HG03457 (cell line): ENCODE results near the gene LIMS2.

Experiments
- ATAC-seq: cut with Tn5 transposase; IDR thresholded peaks from one replicate; pipeline ENCODE4 v1.9.1; 2021; ENCODE audit warnings: moderate number of reproducible peaks; ENCODE audit not compliant: unreplicated experiment

LIMS2 gene

DNA sequence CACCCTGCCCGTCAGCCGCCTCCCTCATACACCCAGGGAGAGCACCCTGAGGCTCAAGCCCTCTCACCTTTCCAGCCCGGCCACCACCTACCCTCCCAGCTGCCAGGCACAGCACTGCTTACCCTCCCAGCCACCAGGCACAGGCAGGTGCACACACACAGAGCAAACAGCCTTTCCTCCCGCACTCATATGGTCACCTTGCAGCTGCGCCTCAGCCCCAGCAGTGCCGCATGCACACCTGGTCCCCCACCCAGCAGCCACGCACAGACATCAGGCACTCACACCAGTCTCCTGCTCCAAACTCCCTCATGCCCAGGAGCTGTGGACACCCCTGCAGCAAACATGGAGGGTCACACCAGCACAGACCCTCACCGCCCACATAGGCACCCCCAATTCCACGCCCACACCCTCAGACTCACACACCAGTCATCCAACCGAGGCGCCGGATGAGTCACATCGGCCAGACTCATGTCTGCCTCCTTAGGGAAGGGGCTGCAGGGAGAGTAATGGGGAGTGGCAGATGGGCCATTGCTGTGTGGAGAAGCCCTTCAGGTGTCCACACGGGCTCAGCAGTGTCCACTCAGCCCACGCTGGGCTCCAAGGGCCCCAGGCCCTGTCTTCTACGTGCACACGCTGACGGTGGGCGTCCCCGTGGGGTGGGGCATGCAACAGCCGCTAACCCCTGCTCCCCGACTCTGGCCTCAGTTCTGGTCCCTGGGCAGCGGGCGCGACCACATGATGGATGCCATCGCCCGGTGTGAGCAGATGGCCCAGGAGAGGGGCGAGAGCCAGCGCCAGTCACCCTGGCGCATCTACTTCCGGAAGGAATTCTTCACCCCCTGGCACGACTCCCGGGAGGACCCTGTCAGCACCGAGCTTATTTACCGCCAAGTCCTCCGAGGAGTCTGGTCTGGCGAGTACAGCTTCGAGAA lies 51.7 kb downstream of the LIMS2 start:
- no peak for ATAC-seq

DNA sequence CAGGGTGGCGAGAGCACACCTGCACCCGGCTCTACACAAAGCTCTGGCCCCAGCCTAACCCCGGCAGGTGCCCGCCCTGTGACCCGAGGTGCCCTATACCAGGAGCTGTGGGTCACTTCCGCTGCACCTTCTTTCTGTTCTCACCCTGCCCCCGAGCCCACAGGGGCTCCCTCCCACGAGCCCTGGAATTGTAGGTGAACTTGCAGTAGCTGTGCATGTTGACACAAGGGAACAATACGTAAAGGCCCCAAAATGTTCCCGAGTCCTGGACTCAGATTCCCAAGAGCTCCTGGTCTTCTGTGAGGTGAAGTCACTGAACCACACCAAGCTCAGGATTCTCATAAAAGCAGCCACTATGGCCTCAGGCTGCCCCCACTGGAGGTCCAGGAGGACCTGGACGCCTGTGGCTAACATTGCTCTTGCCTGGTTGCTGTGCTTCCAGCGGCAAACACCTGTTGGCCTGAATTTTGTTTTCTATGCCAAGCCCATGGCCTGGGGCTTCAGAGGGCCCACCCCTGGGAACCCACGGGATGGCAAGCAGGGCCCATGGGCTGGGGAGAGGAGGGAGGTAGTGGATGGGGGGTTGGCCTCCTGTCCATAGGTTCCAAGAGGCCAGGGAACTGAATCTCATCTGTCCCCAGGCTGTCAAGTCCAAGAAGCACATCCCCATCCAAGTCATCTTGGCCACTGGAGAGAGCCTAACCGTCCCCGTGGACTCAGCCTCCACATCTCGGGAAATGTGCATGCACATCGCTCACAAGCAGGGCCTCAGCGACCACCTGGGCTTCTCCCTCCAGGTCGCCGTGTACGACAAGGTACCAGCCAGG lies 52.6 kb downstream of the LIMS2 start:
- ATAC-seq: no peak

DNA sequence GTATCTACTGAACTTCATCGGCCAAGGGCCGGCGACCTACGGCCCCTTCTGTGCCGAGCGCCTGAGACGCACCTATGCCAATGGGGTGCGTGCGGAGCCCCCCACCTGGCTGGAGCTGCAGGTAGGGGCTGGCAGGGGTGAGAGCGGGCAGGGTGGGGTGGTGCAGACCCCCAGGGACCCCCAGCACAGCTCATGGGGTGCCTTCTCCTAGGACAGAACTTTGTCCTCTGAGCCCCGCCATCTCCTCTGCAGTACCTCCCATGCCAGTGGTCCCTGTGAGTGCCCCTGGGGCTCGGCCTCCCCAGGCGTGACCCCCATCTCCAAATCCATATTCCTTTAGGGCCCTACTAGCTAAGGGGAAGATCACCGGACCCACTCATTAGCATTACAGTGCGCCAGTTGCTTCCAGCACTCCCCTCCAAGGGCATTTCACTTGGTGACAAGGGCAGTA lies 53.3 kb downstream of the LIMS2 start:
- no peak for ATAC-seq

DNA sequence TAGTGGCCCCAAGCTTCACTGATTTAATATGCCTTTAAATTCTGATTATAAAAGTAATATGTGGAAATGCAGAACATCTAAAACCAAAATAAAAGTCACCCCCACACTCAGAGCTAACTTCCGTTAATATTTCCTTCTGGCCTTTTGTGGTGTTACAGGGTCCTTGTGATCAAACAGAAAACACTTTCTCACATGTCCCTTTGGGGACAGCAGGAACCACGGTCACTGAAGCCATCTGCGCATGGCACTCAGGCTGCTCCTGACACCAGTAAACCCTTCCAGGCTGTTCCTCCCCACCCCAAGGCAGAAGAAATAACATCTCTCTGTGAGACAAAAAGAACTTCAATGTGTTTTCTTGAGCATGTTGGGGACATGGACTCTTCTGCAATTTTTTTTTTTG lies 54.5 kb downstream of the LIMS2 start:
- no peak for ATAC-seq

DNA sequence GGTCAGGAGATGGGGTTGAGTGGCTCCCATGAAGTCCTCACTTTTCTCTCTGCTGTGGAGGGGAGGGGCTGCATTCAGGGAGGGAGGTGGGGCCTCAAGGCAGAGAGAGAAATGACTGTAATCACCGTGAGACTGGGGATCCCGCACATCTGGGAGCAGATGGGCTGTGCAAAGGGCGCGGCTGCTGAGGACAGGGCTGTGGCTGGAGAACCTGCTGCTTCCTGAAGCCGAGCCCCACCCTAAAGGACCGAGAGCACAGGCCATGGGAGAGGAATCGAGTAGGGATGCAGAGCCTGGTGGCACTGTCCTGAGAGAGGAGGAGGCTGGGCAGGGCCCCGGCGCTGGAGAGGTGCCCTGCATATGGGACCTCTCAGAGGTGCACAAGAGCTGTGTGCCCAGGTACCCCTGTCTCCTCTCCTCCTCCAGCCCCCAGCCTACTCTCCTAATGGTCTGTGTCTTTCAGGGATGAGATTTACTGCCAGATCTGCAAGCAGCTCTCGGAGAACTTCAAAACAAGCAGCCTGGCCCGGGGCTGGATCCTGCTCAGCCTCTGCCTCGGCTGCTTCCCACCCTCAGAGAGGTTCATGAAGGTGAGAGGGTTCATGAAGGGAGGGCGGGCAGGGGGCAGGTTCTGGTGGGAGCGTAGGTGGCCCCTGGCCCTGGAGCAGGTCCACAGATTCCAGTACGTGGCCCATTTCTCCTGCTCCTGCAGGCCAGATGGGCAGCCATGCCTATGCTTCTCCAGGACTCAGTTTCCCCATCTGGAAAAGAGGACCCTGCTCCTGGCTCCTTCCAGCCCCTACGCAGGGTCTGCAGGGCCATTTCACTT lies 55.2 kb downstream of the LIMS2 start:
- no peak for ATAC-seq

DNA sequence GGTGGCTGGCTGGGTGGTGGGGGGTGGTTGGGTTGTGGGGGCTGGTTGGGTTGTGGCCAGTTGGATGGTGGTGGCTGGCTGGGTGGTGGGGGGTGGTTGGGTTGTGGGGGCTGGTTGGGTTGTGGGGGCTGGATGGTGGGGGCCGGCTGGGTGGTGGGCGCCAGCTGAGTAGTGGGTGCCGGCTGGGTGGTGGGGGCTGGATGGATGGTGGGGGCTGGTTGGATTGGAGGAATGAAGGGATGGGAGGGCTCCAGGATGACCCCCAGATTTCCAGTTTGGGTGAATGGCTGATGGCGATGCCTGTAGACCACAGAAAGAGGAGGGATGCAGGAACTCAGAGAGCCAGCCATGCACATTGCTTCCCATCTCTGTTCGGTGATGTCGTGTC lies 56.1 kb downstream of the LIMS2 start:
- ATAC-seq: no peak

DNA sequence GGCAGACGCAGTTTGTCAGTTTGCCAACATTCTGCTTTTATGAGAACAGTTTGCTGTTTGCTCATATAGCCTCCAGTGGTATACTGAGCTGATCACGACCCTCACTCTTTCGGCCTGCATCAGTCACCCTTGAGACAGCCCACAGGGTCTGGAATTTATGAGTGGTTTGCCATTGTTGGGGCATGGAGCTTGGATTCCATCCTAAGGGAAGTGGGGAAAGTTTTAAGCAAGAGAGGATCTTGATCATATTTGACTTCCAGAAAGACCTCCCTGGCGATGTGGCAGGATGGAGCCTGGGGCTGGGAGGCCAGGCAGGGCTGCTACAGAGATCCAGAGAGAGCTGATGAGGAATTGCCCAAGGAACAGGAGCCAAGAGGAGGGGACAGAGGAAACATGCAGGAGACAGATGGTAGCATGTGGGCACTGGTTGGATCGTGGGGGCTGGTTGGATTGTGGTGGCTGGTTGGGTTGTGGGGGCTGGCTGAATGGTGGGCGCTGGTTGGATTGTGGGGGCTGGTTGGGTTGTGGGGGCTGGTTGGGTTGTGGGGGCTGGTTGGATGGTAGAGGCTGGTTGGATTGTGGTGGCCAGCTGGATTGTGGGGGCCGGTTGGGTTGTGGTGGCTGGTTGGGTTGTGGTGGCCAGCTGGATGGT lies 56.7 kb downstream of the LIMS2 start:
- no peak for ATAC-seq

DNA sequence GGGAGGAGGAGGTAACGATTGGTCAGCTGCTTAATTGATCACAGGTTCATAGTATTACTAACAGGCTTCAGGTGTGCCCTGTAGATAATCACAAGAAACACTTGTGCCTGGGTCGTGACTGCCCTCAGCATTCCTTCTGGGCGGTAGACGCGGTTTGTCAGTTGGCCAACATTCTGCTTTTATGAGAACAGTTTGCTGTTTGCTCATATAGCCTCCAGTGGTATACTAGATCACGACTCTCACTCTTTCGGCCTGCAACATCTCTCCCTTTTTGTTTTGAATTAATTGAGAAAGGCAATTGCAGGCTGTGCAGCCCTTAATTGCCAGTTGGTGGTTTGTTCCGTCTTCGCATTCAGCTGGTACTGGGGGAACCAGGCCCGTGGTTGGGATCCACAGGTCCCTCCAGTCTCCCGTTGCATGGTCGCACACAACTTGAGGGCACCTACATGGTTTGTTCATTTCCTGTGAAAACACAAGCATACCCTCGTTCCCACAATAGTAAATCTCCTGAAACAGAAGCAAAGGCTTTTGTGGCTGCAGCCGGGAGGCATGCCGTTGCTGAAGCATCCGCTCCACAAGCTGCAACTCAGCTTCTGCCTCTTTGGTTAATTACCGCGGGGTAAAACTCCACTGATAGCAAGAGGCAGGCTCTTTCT lies 59.7 kb downstream of the LIMS2 start:
- no peak for ATAC-seq

DNA sequence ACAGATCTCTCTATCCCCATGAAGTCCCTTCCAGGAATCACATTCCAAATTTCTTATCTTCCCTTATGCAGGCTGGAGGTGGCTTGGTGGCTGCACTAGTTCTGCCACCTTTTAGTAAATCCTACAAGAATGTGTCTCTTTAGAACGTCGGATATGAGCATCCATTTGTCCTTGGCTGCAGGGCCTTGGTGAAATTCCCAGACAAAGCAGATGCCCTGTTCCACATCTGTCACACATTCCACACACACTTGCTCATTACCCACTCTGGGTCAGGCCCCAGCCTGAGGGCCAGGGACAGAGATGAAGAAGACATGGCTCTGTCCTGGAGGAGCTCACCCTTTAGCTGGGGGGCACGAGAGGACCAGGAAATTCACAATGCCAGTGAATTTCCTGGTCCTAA lies 60.6 kb downstream of the LIMS2 start:
- no peak for ATAC-seq

DNA sequence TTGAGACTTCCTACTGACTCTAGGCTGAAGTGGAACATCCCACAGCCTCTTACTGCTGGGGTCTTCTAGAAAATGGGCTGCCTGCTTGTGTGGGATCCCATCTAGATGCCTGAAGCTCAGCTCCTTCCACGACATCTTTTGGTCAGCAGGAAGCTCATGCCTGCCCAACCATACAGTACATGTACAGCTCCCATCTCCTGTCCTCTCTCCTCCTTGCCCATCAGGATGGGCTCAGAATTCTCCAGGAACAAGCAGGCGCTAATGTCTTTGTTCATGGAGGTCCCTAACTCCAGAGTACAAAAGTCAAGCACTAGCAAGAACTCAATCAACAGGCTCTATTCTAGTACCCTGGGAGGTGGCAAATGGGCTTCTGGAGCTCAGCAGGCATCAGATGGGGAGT lies 61.1 kb downstream of the LIMS2 start:
- no peak for ATAC-seq

DNA sequence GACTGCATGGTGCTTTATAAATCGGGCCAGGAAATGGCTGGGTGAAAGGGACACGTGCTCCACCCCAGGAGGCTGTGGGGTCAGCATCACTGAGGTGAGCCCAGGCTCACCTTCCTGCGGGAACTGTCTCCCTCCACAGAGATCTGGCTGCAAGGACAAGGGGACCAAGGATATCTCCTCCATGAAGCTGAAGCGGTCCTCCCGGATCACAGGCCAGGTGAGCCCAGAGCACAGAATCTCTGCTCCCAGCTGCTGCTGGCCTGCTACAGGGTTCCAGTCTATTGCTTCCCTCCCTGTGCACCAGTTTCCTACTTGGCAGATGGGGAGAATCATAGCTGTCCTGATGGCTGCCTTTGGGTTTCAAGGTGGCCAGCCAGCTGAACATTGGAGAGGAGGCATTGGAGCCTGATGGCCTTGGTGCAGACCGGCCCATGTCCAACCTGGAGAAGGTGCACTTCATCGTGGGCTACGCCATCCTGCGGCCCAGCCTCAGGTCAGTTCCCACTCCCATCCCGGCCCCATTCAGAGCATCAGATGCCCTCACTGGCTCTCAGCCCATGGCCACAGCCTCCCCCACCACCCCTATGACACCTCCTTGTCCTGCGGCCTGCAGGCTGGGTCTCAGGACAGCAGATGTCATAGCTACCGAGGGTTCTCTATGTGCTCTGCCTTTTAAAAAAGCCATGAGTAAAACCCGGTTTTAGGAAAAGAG lies 63.1 kb downstream of the LIMS2 start:
- no peak for ATAC-seq

DNA sequence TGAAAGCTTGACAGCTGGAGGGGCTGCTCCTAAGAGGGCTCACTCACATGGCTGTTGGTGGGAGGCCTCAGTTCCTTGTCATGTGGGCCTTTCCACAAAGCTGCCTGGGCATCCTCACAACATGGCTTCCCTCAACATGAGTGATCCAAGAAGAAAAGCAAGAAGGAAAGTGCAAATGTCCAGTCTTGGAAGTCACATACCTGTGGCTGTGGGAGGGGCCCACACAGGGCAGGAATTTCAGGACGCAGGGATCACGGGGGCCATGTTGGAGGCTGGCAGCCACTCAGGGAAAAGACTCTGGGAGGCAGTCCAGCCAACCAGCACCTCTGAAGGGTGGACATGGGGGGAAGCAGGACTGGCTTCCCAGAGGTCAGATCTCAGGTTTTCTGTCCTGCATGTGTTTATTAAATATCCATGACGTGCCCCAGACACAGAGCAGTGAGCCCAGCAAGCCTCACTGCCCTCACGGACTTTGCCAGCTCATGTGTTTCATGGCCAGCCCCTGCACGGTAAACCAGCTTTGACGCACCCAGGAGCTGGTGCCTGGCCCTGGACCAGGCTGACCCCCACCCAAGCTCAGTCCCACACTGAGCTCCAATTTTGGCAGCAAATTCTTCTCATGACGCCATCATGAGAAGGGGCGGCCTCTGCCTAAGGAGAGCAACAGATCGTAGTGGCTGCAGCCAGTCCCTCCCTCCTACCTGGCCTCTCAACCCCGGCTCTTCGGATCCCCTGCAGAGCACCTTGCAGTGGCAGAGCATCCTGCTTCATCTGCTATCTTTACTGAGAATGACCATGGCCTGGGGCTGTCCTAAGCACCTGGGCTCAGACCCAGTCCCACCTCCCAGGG lies 64.0 kb downstream of the LIMS2 start:
- no peak for ATAC-seq

DNA sequence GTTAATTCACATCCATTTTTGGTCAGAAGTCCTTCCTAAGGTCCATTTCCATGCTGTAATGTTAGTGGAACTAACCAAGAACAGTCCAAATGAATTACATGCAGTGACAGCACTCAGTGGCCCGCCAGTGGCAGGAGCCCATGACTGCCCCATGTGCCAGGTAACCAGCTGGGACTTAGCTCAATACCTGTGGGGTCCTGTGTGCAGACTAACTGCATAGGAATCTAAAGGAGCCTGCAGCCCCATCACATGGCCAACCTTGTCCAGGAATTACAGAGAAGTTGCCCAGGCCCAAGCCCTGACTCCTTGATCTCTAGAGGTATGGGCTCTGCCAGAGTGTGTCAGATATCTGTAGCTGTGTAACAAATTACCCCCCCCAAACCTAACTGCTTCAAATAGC lies 64.8 kb downstream of the LIMS2 start:
- no peak for ATAC-seq

DNA sequence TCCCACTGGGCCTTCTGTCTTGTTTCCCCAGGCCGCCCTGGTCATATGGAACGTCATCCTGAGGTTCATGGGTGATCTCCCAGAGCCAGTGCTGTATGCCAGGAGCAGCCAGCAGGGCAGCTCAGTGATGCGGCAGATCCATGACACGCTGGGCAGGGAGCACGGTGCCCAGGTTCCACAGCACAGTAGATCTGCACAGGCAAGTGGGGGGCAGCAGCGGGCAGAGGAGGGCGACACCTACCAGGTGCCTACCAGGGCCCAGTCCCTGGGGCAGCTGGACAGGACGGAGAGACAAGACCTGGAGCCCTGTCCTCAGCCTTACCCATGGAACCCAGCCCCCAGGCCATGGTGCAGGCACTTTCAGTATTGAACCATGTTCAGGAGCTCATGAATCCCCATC lies 65.5 kb downstream of the LIMS2 start:
- ATAC-seq: no peak

DNA sequence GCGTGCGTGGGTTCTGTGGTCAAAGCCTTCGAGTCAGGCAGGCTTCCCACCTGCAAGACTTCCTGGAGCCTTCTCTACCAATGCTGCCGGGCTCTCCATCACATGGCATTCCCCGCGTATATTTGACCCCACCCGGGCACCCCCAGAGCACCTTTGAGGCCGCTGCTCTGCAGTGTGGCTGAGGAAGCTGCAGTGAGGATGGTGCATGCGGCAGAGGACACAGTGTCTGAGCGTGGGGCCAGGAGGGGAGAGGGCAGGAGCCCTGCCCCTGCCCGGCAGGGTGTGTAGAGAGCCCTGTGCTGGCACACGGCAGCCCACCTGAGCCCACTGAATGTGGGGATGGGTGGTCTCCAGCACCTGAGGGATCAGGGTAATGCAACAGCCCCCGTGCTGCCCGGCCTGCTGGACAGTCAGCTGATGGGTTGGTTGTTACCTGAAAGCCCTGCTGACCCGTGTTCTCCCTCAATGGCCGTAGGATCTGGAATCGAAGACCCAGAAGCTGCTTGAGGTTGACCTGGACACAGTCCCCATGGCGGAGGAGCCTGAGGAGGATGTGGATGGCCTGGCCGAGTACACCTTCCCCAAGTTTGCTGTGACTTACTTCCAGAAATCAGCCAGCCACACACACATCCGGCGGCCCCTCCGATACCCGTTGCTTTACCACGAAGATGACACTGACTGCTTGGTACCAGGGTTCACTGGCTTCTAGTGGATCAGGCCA lies 66.1 kb downstream of the LIMS2 start:
- ATAC-seq: no peak

DNA sequence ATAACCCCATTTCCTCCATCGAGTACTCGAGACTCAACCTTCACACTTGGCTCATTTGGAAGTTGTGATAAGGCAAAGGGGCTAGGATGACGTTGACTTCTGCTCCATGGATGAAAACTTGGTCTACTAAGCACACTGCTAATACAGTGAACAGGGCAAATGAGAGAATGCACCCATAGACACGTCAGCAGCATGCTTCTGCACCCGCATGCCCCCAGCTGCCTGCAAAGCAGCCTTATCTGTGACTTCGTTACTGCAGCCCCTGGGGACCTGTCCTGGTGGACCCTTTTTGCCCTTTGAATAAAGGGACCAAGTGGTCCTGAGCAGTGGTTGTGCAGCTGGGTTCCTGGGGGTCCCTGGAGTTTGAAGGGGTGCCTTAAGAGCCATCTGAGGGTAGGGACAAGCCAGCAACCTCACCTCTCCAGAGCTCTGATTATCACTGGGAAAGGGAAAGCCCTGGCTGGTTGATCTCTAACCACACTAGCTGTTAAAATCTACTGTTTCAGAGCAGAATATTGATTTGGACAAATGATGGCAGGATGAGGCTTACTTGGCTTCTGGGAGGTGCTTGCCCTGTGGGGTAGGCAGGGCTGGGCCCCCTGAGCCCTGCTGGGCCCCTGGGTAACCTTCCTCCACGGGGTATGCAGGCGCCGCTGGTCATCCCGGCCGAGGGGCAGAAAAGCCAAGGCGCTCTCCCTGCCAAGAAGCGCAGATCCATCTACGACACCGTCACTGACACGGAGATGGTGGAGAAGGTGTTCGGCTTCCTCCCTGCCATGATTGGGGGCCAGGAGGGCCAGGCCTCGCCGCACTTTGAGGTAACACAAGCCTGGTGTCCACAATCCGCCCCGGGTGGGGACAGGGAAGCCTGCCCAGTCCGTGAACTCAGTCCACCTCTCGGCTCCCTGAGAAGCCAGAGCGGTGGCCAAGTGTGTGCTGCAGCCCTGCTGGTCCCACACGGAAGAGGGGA lies 67.0 kb downstream of the LIMS2 start:
- ATAC-seq: no peak

DNA sequence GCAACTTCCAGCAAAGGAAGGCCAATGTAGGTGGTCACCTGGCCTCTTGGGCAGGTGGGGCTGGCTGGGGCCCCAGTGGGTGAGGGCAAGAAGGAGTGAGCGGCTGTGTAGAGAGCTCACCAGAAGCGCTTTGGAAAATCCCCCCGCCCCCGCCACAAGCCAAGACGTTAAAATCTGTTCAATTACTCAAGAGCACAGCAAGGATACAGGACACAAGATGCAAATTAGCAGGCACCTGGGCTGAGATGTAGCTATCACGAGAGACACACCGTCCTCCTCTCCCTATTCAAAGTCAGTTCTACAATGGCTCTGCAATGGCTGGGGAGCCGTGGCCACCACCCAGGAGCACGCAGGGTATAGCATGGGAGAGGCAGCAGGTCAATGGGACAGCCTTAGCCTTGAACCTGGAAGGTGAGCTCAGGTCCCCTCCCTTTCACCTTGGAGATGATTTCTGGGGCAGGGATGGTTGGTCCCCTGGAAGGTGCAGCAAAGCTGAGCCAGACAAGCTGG lies 67.9 kb downstream of the LIMS2 start:
- no peak for ATAC-seq
